Activated naive CD8-positive, alpha-beta T cell treated with anti-CD3 and anti-CD28 coated beads, Interleukin-2, amount 10 ng/mL, durations not matched to agents 7 days and 5 days (primary cell): ENCODE data around the gene KIF18A. TPM values are rescaled to one million over a fixed set of nuclear protein-coding genes. Genes with fewer than 3 reads are reported as not detected.
"Not testable (repeated sequence)": the region's sequence is repeated elsewhere in the genome, so short reads cannot be mapped to it uniquely, and the experiment has no call there.

Source experiments
- ATAC-seq: fragments of 150-1000 bp; cut with Tn5 transposase; one replicate; pipeline ENCODE4 v1.10.0; 2021; ENCODE audit warnings: low read depth, moderate library complexity
- POLR2A ChIA-PET: fragments of 350-600 bp; sonication (Branson Sonifier 250); formaldehyde crosslinking; loops from one replicate; lab custom pipeline; 2021; ENCODE audit warnings: antibody characterized with exemption; lab: Charles Lee
- DNase-seq: peaks from one replicate; pipeline ENCODE4 v3.0.0; 2021
- H3K27ac Mint-ChIP-seq: one replicate; pipeline ENCODE4 v1.8.0; 2022; ENCODE audit warnings: mild to moderate bottlenecking, mixed read lengths
- H3K27me3 Mint-ChIP-seq: one replicate; pipeline ENCODE4 v1.8.0; 2022; ENCODE audit warnings: mild to moderate bottlenecking, moderate library complexity, mixed read lengths
- H3K36me3 Mint-ChIP-seq: one replicate; pipeline ENCODE4 v1.8.0; 2021; ENCODE audit warnings: mild to moderate bottlenecking, mixed read lengths
- H3K4me1 Mint-ChIP-seq: one replicate; pipeline ENCODE4 v1.8.0; 2021; ENCODE audit warnings: mixed read lengths
- H3K4me3 Mint-ChIP-seq: one replicate; pipeline ENCODE4 v1.8.0; 2022; ENCODE audit warnings: mild to moderate bottlenecking, moderate library complexity, mixed read lengths
- H3K9me3 Mint-ChIP-seq: one replicate; pipeline ENCODE4 v1.8.0; 2021; ENCODE audit warnings: mixed read lengths
- total RNA-seq, 2 experiments: library from RNA; stranded (reverse); gene quantifications; one replicate each; pipeline ENCODE4 v1.2.3, GENCODE V29; 2021

The KIF18A gene
- total RNA-seq, result 10 to 100 TPM; 21.4 to 21.6 TPM

GRCh38 chr11:28107750-28108618, at the start of gene KIF18A, which contains the start of gene METTL15:
Gene KIF18A (minus strand): TSS chr11:28108156. CDS start chr11:28097947, 10,209 bp downstream.
Gene METTL15 (plus strand): TSS chr11:28108388. CDS start chr11:28113335, 4,947 bp downstream.
- Mint-ChIP-seq H3K4me3 (peak within 1 kb of the TSS; percentile 100), H3K27me3 (no peaks in the 10 kb centered on the region), H3K9me3 (no peaks in the 10 kb centered on the region), H3K36me3 (peaks cover 3% of the 10 kb centered on the region), H3K27ac (peak within 1 kb of the TSS; percentile 100), H3K4me1 (peaks cover 48% of the 10 kb centered on the region)
- ATAC-seq, result peak; percentile 92
- peak; percentile 99 for DNase-seq
- POLR2A ChIA-PET, result interaction anchor here (0.6 to 2.7 kb wide), 3 partner anchors 8 to 16 kb away, joined by 3 to 10 read pairs (median 3); no protein-coding TSS in a partner anchor

- ATAC-seq, result no peak
- Mint-ChIP-seq H3K4me3 (no peak overlapping the region), H3K4me1 (no peaks in the 10 kb centered on the region), H3K9me3 (peaks cover 5% of the 10 kb centered on the region), H3K27ac (no peak overlapping the region), H3K36me3 (peaks cover 29% of the 10 kb centered on the region), H3K27me3 (no peaks in the 10 kb centered on the region)
- DNase-seq, result no peak
- POLR2A ChIA-PET, result no interaction called here
These were observed 45.6 kb upstream of the KIF18A start for GRCh38 chr11:28153586-28153985.

GRCh38 chr11:28152743-28153142, 44.8 kb upstream of the KIF18A start:
- Mint-ChIP-seq H3K27me3 (no peaks in the 10 kb centered on the region), H3K4me1 (no peaks in the 10 kb centered on the region), H3K9me3 (peaks cover 2% of the 10 kb centered on the region), H3K4me3 (no peak overlapping the region), H3K27ac (no peak overlapping the region), H3K36me3 (peaks cover 27% of the 10 kb centered on the region)
- ATAC-seq (no peak), DNase-seq (no peak)
- POLR2A ChIA-PET, result no interaction called here

GRCh38 chr11:28146123-28146751, 38.3 kb upstream of the KIF18A start:
- H3K4me1 Mint-ChIP-seq, result peaks cover 1% of the 10 kb centered on the region
- no peak overlapping the region for H3K4me3 Mint-ChIP-seq
- no peaks in the 10 kb centered on the region for H3K27me3 Mint-ChIP-seq
- H3K36me3 Mint-ChIP-seq, result peaks cover 16% of the 10 kb centered on the region
- H3K27ac Mint-ChIP-seq, result no peak overlapping the region
- no peak for DNase-seq
- POLR2A ChIA-PET, result no interaction called here
- no peak for ATAC-seq
- no peaks in the 10 kb centered on the region for H3K9me3 Mint-ChIP-seq

GRCh38 chr11:28144808-28145207, 36.9 kb upstream of the KIF18A start:
- no peaks in the 10 kb centered on the region for H3K27me3 Mint-ChIP-seq
- DNase-seq (no peak), ATAC-seq (no peak)
- peaks cover 1% of the 10 kb centered on the region for H3K4me1 Mint-ChIP-seq
- POLR2A ChIA-PET, result no interaction called here
- H3K27ac Mint-ChIP-seq, result no peak overlapping the region
- H3K36me3 Mint-ChIP-seq, result peaks cover 21% of the 10 kb centered on the region
- peaks cover 4% of the 10 kb centered on the region for H3K9me3 Mint-ChIP-seq
- no peak overlapping the region for H3K4me3 Mint-ChIP-seq

GRCh38 chr11:28142724-28143123, 34.8 kb upstream of the KIF18A start:
- ATAC-seq, result no peak
- no peaks in the 10 kb centered on the region for H3K27me3 Mint-ChIP-seq
- H3K36me3 Mint-ChIP-seq, result peaks cover 30% of the 10 kb centered on the region
- no peak overlapping the region for H3K27ac Mint-ChIP-seq
- POLR2A ChIA-PET, result no interaction called here
- H3K9me3 Mint-ChIP-seq, result peaks cover 10% of the 10 kb centered on the region
- peaks cover 1% of the 10 kb centered on the region for H3K4me1 Mint-ChIP-seq
- no peak for DNase-seq
- no peak overlapping the region for H3K4me3 Mint-ChIP-seq

GRCh38 chr11:28140689-28141455, 32.9 kb upstream of the KIF18A start:
- Mint-ChIP-seq H3K4me1 (peaks cover 1% of the 10 kb centered on the region), H3K36me3 (peaks cover 38% of the 10 kb centered on the region), H3K4me3 (no peak overlapping the region), H3K27ac (no peak overlapping the region), H3K27me3 (no peaks in the 10 kb centered on the region), H3K9me3 (peaks cover 17% of the 10 kb centered on the region)
- no peak for ATAC-seq
- POLR2A ChIA-PET, result no interaction called here
- DNase-seq, result no peak

GRCh38 chr11:28139841-28140415, 32.0 kb upstream of the KIF18A start:
- POLR2A ChIA-PET, result no interaction called here
- H3K4me3 Mint-ChIP-seq, result no peak overlapping the region
- H3K27ac Mint-ChIP-seq, result no peak overlapping the region
- ATAC-seq, result no peak
- peaks cover 1% of the 10 kb centered on the region for H3K4me1 Mint-ChIP-seq
- H3K27me3 Mint-ChIP-seq, result no peaks in the 10 kb centered on the region
- peaks cover 17% of the 10 kb centered on the region for H3K9me3 Mint-ChIP-seq
- no peak for DNase-seq
- H3K36me3 Mint-ChIP-seq, result peaks cover 43% of the 10 kb centered on the region

GRCh38 chr11:28137832-28138231, 29.9 kb upstream of the KIF18A start:
- Mint-ChIP-seq H3K27ac (no peak overlapping the region), H3K4me3 (no peak overlapping the region), H3K27me3 (no peaks in the 10 kb centered on the region), H3K36me3 (peaks cover 56% of the 10 kb centered on the region), H3K4me1 (no peaks in the 10 kb centered on the region), H3K9me3 (peaks cover 22% of the 10 kb centered on the region)
- no peak for DNase-seq
- no peak for ATAC-seq
- POLR2A ChIA-PET, result no interaction called here

- no peaks in the 10 kb centered on the region for H3K27me3 Mint-ChIP-seq
- H3K4me3 Mint-ChIP-seq, result no peak overlapping the region
- H3K27ac Mint-ChIP-seq, result no peak overlapping the region
- POLR2A ChIA-PET, result no interaction called here
- H3K9me3 Mint-ChIP-seq, result peaks cover 22% of the 10 kb centered on the region
- no peak for ATAC-seq
- DNase-seq, result no peak
- H3K36me3 Mint-ChIP-seq, result peaks cover 53% of the 10 kb centered on the region
- no peaks in the 10 kb centered on the region for H3K4me1 Mint-ChIP-seq
These were observed 29.4 kb upstream of the KIF18A start for GRCh38 chr11:28137366-28137765.

GRCh38 chr11:28136157-28136556, 28.2 kb upstream of the KIF18A start:
- H3K27me3 Mint-ChIP-seq, DNase-seq, POLR2A ChIA-PET, H3K4me3 Mint-ChIP-seq, ATAC-seq, H3K4me1 Mint-ChIP-seq, H3K27ac Mint-ChIP-seq: not testable (repeated sequence)
- Mint-ChIP-seq H3K36me3 (peaks cover 57% of the 10 kb centered on the region), H3K9me3 (peaks cover 21% of the 10 kb centered on the region)

GRCh38 chr11:28133146-28133545, 25.2 kb upstream of the KIF18A start:
- Mint-ChIP-seq H3K4me3 (no peak overlapping the region), H3K36me3 (peaks cover 40% of the 10 kb centered on the region), H3K4me1 (no peaks in the 10 kb centered on the region), H3K27ac (no peak overlapping the region), H3K27me3 (no peaks in the 10 kb centered on the region), H3K9me3 (peaks cover 13% of the 10 kb centered on the region)
- DNase-seq (no peak), ATAC-seq (no peak)
- POLR2A ChIA-PET, result no interaction called here

GRCh38 chr11:28132548-28132947, 24.6 kb upstream of the KIF18A start:
- POLR2A ChIA-PET, result no interaction called here
- H3K27me3 Mint-ChIP-seq, result no peaks in the 10 kb centered on the region
- no peak overlapping the region for H3K4me3 Mint-ChIP-seq
- DNase-seq (no peak), ATAC-seq (no peak)
- no peak overlapping the region for H3K27ac Mint-ChIP-seq
- no peaks in the 10 kb centered on the region for H3K4me1 Mint-ChIP-seq
- H3K36me3 Mint-ChIP-seq, result peaks cover 38% of the 10 kb centered on the region
- H3K9me3 Mint-ChIP-seq, result peaks cover 12% of the 10 kb centered on the region
